Measurements from ENCODE around the gene LMNTD2. TPM values are rescaled to one million over a fixed set of nuclear protein-coding genes. Genes with fewer than 3 reads are reported as not detected.

The LMNTD2 gene, protein sequence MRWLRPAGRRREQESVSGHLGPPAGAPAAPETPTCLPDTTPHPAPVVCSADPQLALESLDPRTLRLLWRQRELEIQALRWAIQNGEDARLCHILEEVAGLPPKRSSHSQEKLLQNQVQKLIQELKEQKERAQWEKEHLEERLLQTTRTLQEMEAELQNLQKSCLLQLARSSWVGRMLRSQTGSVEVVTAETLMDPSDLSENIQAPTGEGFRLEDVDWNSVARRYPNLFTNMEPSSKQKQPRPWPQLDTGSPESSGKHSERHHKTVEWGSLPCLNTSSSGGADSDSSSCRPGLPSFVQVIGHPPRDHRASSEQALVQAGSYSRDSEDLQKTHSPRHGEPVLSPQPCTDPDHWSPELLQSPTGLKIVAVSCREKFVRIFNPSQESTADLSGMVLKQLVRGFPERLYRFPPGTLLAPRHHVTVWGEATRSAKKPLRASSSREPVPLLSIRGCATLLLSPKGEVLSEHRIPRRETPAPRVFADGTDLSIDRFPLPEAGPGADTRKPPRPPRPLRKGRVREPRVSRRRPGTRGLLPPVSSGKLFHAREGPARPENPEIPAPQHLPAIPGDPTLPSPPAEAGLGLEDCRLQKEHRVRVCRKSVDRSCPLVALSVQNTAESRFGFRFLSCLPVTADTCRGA
- 0.26 and 0.32 TPM in 2 replicates for total RNA-seq

DNA sequence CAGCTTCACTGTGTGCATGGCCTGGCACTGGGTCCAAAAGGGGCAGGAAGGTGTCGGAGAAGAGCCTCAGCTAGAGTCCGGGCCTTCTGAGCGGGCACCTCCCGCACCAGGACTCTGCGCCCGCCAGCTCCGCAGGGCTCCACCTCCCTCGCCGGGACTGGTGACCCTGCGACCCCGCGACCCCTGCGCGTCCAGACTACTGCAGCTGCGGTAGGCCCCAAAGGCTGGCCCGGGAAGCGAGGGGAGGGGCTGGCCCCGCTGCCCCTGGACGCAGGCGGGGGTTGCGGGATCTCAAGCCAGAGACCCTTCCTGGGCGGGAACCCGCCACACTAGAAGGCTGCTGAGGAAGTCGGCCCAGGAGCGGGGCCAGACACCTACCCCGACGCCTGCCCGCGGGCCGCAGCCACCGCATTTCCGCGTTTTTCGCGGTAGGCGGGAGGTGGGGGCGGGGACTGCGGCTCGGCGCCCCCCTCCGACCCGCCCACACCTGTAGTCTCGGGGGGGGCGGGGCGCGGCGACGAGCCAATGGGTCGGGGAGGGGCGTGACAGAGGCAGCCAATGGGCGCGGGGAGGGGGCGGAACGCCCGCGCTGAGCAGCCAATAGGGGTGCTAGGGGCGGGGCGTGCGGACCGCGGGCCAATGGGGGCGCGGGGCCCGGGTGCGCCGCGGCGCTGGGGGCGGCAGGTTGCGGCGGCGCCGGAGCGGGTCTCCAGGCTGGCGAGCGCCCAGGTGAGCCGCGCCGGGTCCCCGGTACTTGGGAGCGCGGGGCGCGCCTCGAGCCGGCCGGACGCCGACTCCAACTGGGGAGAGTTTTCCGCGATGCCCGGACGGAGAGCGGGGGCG is at the start of gene LMNTD2, which contains the start of gene RASSF7:
Gene LMNTD2, minus strand, starts transcription at position 434 of the 843 bp plus-strand sequence. Its CDS starts 22 bp downstream, at position 412.
Gene RASSF7, plus strand, starts transcription at position 666 of the 843 bp plus-strand sequence. CDS start 799 bp downstream, outside the sequence.

GRCh38 chr11:575996-576768 is 15.6 kb upstream of the LMNTD2 start, which contains the start of gene PHRF1:
Gene PHRF1 (plus strand): TSS chr11:576470. CDS start chr11:581513, 5,043 bp downstream.

GRCh38 chr11:536841-537621 is 23.5 kb downstream of the LMNTD2 start, which contains the start of gene LRRC56:
Gene LRRC56 (plus strand): TSS chr11:537527. CDS start chr11:540685, 3,158 bp downstream.

GRCh38 chr11:535519-536454 is 24.8 kb downstream of the LMNTD2 start, which contains the start of gene HRAS:
Gene HRAS (minus strand): TSS chr11:535576.

GRCh38 chr11:506995-507726 is 53.4 kb downstream of the LMNTD2 start, which contains the start of gene RNH1:
Gene RNH1 (minus strand): TSS chr11:507242. CDS start chr11:502162, 5,080 bp downstream.

Small RNAs within 50 kb of the gene (small RNA-seq; reads per million reads assigned to genes)
- gene MIR210 = 392 reads per million, percentile 99 among the genes with 10 or more reads in this experiment

Other genes with a start within 250 kb of the LMNTD2 start
- gene IFITM1, start 246.7 kb downstream of the LMNTD2 start, total RNA-seq = 44.9 and 51.7 TPM in 2 replicates
- 103 and 138 TPM in 2 replicates for gene IFITM3, start 239.9 kb downstream of the LMNTD2 start, total RNA-seq
- 0.52 and 0.65 TPM in 2 replicates for gene B4GALNT4, start 191.2 kb downstream of the LMNTD2 start, total RNA-seq
- gene PKP3, start 166.5 kb downstream of the LMNTD2 start, total RNA-seq = 0.52 and 1.2 TPM in 2 replicates
- gene SIGIRR, start 145.7 kb downstream of the LMNTD2 start, total RNA-seq = 14.0 and 19.3 TPM in 2 replicates
- not detected in 2 replicates for gene ANO9, start 118.7 kb downstream of the LMNTD2 start, total RNA-seq
- gene PTDSS2, start 110.5 kb downstream of the LMNTD2 start, total RNA-seq = 23.2 and 24.0 TPM in 2 replicates
- 292 and 316 TPM in 2 replicates for gene RNH1, start 53.5 kb downstream of the LMNTD2 start, total RNA-seq
- gene HRAS, start 25.2 kb downstream of the LMNTD2 start, total RNA-seq = 27.3 and 34.6 TPM in 2 replicates
- 0.54 and 0.91 TPM in 2 replicates for gene LRRC56, start 23.2 kb downstream of the LMNTD2 start, total RNA-seq
- gene RASSF7, start 232 bp upstream of the LMNTD2 start, total RNA-seq = 2.2 and 7.2 TPM in 2 replicates
- gene PHRF1, start 15.7 kb upstream of the LMNTD2 start, total RNA-seq = 20.2 and 20.4 TPM in 2 replicates
- 9.0 and 9.1 TPM in 2 replicates for gene IRF7, start 55.2 kb upstream of the LMNTD2 start, total RNA-seq
- not detected in 2 replicates for gene CDHR5, start 64.2 kb upstream of the LMNTD2 start, total RNA-seq
- not detected in 2 replicates for gene SCT, start 66.4 kb upstream of the LMNTD2 start, total RNA-seq
- not detected in 2 replicates for gene DRD4, start 76.5 kb upstream of the LMNTD2 start, total RNA-seq
- 24.9 and 29.7 TPM in 2 replicates for gene DEAF1, start 134.5 kb upstream of the LMNTD2 start, total RNA-seq
- 11.1 and 15.0 TPM in 2 replicates for gene TMEM80, start 135.1 kb upstream of the LMNTD2 start, total RNA-seq
- 26.9 and 28.9 TPM in 2 replicates for gene EPS8L2, start 145.5 kb upstream of the LMNTD2 start, total RNA-seq
- gene TALDO1, start 186.7 kb upstream of the LMNTD2 start, total RNA-seq = 223 and 244 TPM in 2 replicates
- gene GATD1, start 216.7 kb upstream of the LMNTD2 start, total RNA-seq = 21.0 and 26.9 TPM in 2 replicates
- 0.26 and 0.32 TPM in 2 replicates for gene CEND1, start 229.4 kb upstream of the LMNTD2 start, total RNA-seq
- 8.8 and 11.1 TPM in 2 replicates for gene SLC25A22, start 237.5 kb upstream of the LMNTD2 start, total RNA-seq
- 4.0 and 4.4 TPM in 2 replicates for gene PIDD1, start 244.5 kb upstream of the LMNTD2 start, total RNA-seq
- 175 and 207 TPM in 2 replicates for gene RPLP2, start 249.2 kb upstream of the LMNTD2 start, total RNA-seq

Measured in articular chondrocyte of knee joint (primary cell).